GF-D8 (cell line): ENCODE results near the gene BBS9.

ENCODE experiments used
- DNase-seq: peaks from one replicate; lab custom pipeline; 2025; lab: John Stamatoyannopoulos, UW

The BBS9 gene

GRCh38 chr7:33127085-33127484 lies 2.3 kb upstream of the BBS9 start:
- DNase-seq: no peak

DNA sequence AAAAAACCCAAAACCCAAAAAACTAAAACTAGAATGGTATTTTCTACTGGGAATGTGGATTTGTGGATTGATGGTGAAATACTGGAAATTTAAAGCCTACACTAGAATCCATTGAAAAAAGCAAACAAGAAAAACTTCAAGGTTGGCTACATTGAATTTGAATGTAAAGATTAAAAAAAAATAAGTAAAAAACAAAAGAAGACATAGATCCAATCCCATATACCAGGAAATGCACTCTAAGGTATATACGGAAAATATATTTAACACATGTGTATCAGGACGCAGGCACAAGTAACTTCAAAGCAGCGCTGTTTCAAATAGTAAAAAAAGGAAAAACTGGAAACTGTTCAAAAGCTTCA lies 754 bp upstream of the BBS9 start:
- no peak for DNase-seq

- DNase-seq: no peak
Measured at GRCh38 chr7:33129806-33130153, 416 bp downstream of the BBS9 start.

DNA sequence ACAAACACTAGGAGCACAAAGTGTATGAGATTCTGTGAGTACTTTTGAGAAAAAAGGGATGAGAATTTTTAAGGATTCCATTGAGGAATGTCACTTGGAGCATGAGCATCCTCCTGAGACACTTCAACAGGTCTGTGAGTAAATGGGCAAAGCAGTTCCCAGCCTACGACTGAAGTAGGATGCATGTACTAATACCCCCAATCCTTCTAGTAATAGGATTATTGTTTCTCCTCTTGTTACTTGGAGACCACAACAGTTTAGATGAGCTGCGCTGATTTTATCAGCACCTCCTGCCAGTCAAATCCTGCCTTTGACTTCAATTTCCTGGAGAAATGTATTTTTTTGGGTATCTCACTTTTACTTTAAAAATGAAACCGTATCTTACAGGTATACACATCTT lies 820 bp downstream of the BBS9 start:
- no peak for DNase-seq

GRCh38 chr7:33137103-33137502 lies 7.7 kb downstream of the BBS9 start:
- DNase-seq: no peak

DNA sequence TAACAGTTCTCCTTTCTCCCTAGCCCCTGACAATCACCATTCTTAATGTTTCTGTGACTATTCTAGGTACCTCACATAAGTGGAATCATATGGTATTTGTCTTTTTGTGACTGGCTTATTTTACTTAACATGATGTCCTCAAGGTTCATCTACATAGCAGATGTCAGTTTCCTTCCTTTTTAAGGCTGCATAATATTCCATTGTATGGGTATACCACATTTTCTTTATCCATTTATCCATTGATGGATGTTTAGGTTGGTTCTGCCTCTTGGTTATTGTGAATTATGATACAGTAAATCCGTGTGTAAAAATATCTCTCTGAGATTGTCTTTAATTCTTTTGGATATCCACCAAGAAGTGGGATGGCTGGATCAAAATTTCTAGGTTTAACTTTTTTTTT lies 13.2 kb downstream of the BBS9 start:
- no peak for DNase-seq

DNA sequence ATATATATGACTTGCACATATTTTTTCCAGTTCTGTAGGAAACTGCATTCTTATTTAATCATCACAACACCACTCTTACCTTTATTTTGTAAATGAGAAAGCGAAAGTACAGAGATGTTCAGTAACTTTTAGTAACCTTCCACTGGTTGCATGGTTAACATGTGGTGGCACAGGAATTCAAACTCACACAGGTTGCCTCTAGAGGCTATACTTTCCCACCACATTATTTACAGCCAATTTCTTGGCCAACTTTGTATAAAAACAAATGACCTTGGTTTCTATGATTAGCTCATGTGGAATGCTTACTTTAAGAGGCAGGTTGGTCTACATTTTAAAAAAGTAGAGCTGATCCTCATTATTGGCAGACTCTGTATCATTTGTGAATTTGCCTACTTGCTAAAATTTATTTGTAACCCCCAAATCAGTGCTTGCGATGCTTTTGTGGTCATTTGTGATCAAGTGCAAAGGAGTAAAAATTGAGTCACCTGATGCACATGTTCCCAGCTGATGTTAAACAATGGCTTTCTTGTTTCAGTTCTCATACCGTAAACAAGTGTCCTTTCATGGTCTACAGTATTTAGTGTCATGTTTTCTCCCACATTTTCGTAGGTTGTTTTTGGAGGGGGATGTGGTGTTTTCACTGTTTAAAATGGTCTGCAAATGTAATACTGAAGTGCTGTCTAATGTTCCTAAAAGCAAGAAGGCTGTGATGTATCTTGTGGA lies 14.8 kb downstream of the BBS9 start:
- DNase-seq: no peak

- DNase-seq: no peak
Measured at GRCh38 chr7:33145156-33145555, 15.8 kb downstream of the BBS9 start.

DNA sequence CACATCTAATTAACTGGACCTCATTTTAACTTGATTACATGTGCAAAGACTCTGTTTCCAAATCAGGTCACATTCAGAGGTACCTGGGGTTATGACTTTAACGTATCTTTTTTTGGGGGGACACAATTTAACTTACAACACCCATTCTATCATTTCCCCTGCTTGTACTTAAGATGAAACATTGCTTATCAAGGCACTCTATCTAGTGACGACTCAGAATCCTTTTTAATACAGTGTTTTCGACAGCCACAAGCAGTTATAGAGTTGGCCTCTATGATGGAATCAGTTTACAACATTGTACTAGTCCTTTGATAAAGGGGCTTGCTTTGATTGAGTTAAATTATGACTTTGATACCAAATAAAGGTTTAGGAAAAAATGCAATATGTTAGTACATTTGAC lies 22.7 kb downstream of the BBS9 start:
- no peak for DNase-seq

DNA sequence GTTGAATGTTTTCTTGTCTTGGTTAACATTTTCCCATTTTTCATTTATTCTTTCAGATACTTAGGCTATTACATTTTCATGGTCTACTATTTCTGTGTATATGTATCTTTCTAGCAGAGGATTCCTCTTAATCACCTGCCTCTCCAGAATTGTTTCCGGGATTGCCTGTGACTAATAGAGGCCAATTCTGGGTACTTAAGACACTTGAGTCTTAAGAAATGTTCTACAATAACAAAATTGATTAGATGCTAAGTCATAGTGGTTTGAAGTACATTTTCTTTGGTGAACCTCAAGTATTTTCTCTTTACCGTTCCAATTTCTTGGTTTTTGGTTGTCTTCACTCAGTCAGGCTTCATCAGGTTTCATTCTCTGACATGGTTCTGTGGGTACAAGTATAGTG lies 26.4 kb downstream of the BBS9 start:
- no peak for DNase-seq

GRCh38 chr7:33156441-33156840 lies 27.1 kb downstream of the BBS9 start:
- no peak for DNase-seq

DNA sequence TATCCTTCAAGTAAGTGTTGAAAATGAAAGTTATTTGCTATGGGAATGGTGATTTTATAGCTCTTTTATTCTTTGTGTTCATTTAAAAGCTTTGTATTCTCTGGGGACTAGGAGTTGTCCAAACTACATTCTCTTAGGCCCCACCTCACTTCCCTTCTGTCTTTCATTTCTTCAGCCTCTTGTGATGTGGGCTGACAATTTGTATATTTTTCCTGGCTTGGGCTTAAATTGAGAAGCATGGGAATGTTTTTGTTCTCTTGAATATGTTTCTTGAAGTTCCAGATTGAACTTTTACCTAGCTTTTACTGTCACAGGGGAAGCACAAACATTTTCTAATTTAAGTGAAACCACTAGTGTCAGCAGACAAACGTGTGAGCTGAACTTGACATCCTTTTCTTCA lies 27.9 kb downstream of the BBS9 start:
- DNase-seq: no peak

GRCh38 chr7:33157781-33158180 lies 28.4 kb downstream of the BBS9 start:
- no peak for DNase-seq

DNA sequence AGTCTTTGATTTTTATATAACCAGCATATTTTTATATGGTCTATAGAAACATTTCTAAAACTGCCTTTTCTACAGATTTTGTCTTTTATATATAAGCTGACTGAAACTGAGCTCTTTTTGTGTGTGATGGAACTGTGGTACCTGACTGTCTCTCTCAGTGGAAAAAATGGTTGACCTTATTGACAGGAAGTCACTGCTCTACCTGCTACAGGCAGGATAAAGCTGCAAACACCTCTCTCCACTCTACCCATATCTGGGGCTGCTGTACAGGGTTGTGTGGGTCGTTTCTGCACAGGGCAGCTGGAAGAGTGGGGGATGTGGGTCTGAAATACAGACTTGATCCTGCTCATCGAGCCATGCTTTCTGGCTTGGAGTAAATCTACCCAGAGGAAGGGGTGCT lies 48.5 kb downstream of the BBS9 start:
- DNase-seq: no peak

DNA sequence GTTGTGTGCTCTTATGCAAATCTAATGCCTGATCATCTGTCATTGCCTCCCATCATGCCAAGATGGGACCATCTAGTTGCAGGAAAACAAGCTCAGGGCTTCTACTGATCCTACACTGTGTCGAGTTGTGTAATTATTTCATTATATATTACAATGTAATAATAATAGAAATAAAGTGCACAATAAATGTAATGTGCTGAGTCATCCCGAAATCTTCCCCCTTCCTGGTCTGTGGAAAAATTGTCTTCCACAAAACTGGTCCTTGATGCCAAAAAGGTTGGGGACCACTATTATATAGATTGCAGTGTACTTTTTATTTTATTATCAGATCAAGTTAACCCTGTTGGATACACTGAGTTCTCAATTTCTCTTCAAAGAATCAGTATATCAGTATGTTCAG lies 50.2 kb downstream of the BBS9 start:
- DNase-seq: no peak

DNA sequence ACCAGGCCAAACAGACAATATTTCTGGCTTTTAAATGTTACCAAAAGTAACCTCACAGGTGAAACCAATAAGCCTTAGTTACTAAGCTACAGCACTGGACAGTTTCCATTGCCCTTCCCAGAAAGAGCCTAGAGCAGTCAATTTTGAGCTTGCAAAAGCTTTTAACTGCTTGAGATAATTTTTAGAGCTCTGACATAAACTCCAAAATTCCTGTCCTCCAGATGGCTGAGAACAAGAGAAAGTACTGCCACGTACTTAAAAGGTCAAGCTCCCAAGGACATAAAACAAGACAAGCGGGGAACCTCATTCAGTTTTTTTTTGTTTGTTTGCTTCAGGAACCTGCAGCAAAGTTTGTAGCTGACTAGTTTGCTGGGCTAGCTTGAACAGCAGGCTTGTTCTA lies 54.1 kb downstream of the BBS9 start:
- DNase-seq: no peak

DNA sequence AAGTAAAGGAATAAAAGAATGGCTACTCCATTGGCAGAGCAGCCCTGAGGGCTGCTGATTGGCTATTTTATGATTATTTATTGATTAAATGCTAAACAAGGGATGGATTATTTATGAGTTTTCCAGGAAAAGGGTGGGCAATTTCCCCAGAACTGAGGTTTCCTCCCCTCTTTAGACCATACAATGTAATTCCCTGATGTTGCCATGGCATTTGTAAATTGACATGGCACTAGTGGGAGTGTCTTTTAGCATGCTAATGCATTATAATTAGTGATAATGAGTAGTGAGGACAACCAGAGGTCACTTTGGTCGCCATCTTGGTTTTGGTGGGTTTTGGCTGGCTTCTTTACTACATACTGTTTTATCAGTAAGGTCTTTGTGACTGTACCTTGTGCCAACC lies 55.5 kb downstream of the BBS9 start:
- DNase-seq: no peak

DNA sequence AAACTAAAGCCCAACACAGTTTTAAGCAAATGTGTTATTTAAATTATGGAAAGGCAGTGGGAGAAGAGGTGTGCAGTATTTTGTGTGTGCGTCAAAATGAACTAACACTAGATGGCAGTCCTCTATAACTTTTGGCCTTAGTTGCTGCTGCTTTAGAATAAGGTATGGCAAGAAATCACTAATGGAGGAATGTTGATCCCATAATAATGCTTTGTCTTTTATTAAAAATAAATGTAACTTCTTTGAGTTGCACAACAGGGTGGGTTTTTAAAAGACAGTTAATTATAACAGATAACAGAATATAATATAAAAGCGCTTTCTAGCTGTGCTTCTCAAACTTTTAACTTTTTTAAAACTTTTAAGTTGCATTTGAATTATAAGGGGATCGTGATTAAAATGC lies 56.4 kb downstream of the BBS9 start:
- no peak for DNase-seq

- no peak for DNase-seq
Measured at GRCh38 chr7:33186192-33186591, 56.8 kb downstream of the BBS9 start.

GRCh38 chr7:33190688-33191304 lies 61.4 kb downstream of the BBS9 start:
- DNase-seq: no peak

DNA sequence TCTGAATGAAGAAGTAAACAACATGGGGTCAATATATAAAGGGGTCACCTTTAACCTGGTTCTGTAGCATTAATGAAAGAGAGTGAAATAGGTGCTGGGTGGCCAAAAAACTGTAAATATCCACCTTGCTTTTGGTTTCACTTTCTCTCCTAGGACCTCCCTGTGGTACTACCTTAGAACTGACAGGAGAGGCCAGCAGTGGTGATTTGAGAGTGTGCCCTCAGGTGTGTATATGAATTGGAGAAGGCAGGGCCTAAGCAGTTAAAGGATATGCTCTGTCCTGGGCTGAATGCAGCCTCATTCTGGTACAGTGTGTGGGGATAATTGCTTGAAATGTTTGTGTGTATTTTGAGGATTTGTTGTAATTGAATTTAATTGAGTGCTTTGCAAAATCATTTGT lies 62.0 kb downstream of the BBS9 start:
- no peak for DNase-seq

- no peak for DNase-seq
Measured at GRCh38 chr7:33192695-33193291, 63.4 kb downstream of the BBS9 start.

GRCh38 chr7:33193308-33193864 lies 64.0 kb downstream of the BBS9 start:
- no peak for DNase-seq

GRCh38 chr7:33195264-33195663 lies 65.9 kb downstream of the BBS9 start:
- no peak for DNase-seq
